Osteocyte (in vitro differentiated cells): Measurements from ENCODE around the gene CYSRT1. TPM values are rescaled to one million over a fixed set of nuclear protein-coding genes. Genes with fewer than 3 reads are reported as not detected.
A peak's percentile ranks its signal among the peaks of the same experiment; 100 is the strongest.

Experiments
- DNase-seq: peaks from one replicate; pipeline ENCODE4 v3.0.0; 2021; ENCODE audit warnings: mixed read lengths; ENCODE audit not compliant: unreplicated experiment; ENCODE audit errors: extremely low spot score
- H3K27ac Mint-ChIP-seq: one replicate; pipeline ENCODE4 v1.8.0; 2021; ENCODE audit warnings: mild to moderate bottlenecking, mixed read lengths; ENCODE audit not compliant: unreplicated experiment
- H3K27me3 Mint-ChIP-seq: one replicate; pipeline ENCODE4 v1.8.0; 2021; ENCODE audit warnings: mixed read lengths; ENCODE audit not compliant: unreplicated experiment
- H3K36me3 Mint-ChIP-seq: one replicate; pipeline ENCODE4 v1.8.0; 2021; ENCODE audit warnings: mixed read lengths; ENCODE audit not compliant: unreplicated experiment
- H3K4me1 Mint-ChIP-seq: one replicate; pipeline ENCODE4 v1.8.0; 2021; ENCODE audit warnings: mixed read lengths; ENCODE audit not compliant: unreplicated experiment
- H3K4me3 Mint-ChIP-seq: one replicate; pipeline ENCODE4 v1.8.0; 2021; ENCODE audit warnings: mild to moderate bottlenecking, moderate library complexity, mixed read lengths; ENCODE audit not compliant: unreplicated experiment
- H3K9me3 Mint-ChIP-seq: one replicate; pipeline ENCODE4 v1.8.0; 2021; ENCODE audit warnings: mixed read lengths; ENCODE audit not compliant: unreplicated experiment
- CTCF ChIP-seq: fragments of 200-600 bp; sonication (generic); IDR thresholded peaks from 2 replicates; pipeline ENCODE4 v1.5.0; 2021; ENCODE audit warnings: antibody characterized with exemption, mild to moderate bottlenecking, moderate library complexity
- total RNA-seq: library from RNA; stranded (reverse); gene quantifications from 2 replicates; pipeline ENCODE4 v1.2.1, GENCODE V29; 2021

CYSRT1 gene
- total RNA-seq, 1 donor from 2014 or later, result 1.7 TPM

GRCh38 chr9:137227853-137228505 is 3.0 kb downstream of the CYSRT1 start:
- H3K4me3 Mint-ChIP-seq, result no peak overlapping the region
- peaks cover 8% of the 10 kb centered on the region for H3K4me1 Mint-ChIP-seq
- no peaks in the 10 kb centered on the region for H3K27me3 Mint-ChIP-seq
- no peak for TF ChIP-seq CTCF
- no peaks in the 10 kb centered on the region for H3K36me3 Mint-ChIP-seq
- H3K9me3 Mint-ChIP-seq, result no peaks in the 10 kb centered on the region
- DNase-seq, result no peak
- peak overlapping the region; percentile 25 for H3K27ac Mint-ChIP-seq

GRCh38 chr9:137228506-137228967 is 3.6 kb downstream of the CYSRT1 start:
- peaks cover 6% of the 10 kb centered on the region for H3K4me1 Mint-ChIP-seq
- no peak for DNase-seq
- no peak for TF ChIP-seq CTCF
- no peak overlapping the region for H3K4me3 Mint-ChIP-seq
- H3K36me3 Mint-ChIP-seq, result no peaks in the 10 kb centered on the region
- no peak overlapping the region for H3K27ac Mint-ChIP-seq
- no peaks in the 10 kb centered on the region for H3K27me3 Mint-ChIP-seq
- H3K9me3 Mint-ChIP-seq, result no peaks in the 10 kb centered on the region

- peaks cover 4% of the 10 kb centered on the region for H3K4me1 Mint-ChIP-seq
- H3K4me3 Mint-ChIP-seq, result no peak overlapping the region
- H3K36me3 Mint-ChIP-seq, result no peaks in the 10 kb centered on the region
- no peaks in the 10 kb centered on the region for H3K9me3 Mint-ChIP-seq
- no peak for TF ChIP-seq CTCF
- H3K27me3 Mint-ChIP-seq, result no peaks in the 10 kb centered on the region
- no peak overlapping the region for H3K27ac Mint-ChIP-seq
- DNase-seq, result no peak
These were observed 4.3 kb downstream of the CYSRT1 start for GRCh38 chr9:137228968-137229896.

- TF ChIP-seq CTCF, result no peak
- Mint-ChIP-seq H3K4me3 (no peak overlapping the region), H3K27ac (no peak overlapping the region), H3K27me3 (no peaks in the 10 kb centered on the region), H3K36me3 (no peaks in the 10 kb centered on the region), H3K4me1 (peaks cover 4% of the 10 kb centered on the region), H3K9me3 (no peaks in the 10 kb centered on the region)
- no peak for DNase-seq
These were observed 5.1 kb downstream of the CYSRT1 start for GRCh38 chr9:137229903-137230704.
